ENCODE results near the gene BRSK2. TPM values are rescaled to one million over a fixed set of nuclear protein-coding genes. Genes with fewer than 3 reads are reported as not detected.

BRSK2 gene
- total RNA-seq, 1 experiment from 2014 or later: 23.6 TPM

DNA sequence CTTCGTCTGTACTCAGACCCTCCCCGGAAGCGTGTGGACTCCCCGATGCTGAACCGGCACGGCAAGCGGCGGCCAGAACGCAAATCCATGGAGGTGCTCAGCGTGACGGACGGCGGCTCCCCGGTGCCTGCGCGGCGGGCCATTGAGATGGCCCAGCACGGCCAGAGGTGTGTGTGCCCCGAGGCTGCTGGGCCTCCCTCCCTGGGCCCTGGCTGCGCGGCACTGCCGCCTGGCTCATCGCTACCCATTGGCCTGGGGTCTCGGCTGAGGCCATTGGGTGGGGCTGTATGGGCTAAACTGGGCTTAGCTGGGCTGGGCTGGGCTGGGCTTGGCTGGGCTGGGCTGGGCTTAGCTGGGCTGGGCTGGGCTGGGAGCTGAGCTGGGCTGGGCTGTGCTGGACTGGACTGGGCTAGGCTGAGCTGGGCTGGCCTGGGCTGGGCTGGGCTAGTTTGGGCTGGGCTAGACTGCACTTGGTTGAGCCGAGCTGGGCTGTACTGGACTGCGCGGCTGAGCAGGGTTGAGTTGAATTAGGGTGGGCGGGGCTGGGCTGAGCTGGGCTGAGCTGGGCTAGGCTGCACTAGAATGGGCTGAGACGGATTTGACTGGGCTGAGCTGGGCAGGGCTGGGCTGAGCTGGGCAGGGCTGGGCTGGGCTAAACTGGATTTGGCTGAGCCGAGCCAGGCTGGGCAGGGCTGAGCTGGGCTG, 56.2 kb downstream of the BRSK2 start:
- no peaks in the 10 kb centered on the region for H3K27me3 ChIP-seq (ENCODE audit: control insufficient read depth, insufficient read depth, low read length)
- no peaks in the 10 kb centered on the region for H3K36me3 ChIP-seq (replicated peaks; ENCODE audit: control insufficient read depth, insufficient read depth, low read length)
- H3K4me3 ChIP-seq (ENCODE audit: insufficient read depth, low read depth, low read length): no peak overlapping the region
- peak; percentile 72 for DNase-seq

DNA sequence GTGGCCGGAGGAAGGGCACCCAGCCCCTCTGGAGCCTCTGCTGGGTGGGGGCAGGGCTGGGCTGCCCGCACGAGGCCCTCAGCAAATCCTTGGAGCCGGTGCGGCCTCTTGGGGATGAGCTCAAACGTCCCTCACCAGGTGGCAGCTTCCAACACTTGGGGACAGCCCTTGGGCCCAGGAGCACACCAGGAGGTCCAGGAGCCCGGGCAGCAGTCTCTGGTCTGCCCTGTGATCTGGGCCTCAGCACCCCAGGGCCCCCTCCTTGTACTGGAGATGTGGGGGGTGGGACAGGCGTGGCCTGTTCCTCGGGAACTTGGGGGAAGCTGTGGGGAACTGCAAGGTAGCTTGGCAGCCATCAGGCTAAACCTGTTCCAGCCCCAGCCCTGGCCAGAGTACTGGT, 56.9 kb downstream of the BRSK2 start:
- Histone ChIP-seq H3K4me3 (ENCODE audit: insufficient read depth, low read depth, low read length) (no peak overlapping the region), H3K27me3 (ENCODE audit: control insufficient read depth, insufficient read depth, low read length) (no peaks in the 10 kb centered on the region), H3K36me3 (replicated peaks; ENCODE audit: control insufficient read depth, insufficient read depth, low read length) (no peaks in the 10 kb centered on the region)
- DNase-seq: no peak

DNA sequence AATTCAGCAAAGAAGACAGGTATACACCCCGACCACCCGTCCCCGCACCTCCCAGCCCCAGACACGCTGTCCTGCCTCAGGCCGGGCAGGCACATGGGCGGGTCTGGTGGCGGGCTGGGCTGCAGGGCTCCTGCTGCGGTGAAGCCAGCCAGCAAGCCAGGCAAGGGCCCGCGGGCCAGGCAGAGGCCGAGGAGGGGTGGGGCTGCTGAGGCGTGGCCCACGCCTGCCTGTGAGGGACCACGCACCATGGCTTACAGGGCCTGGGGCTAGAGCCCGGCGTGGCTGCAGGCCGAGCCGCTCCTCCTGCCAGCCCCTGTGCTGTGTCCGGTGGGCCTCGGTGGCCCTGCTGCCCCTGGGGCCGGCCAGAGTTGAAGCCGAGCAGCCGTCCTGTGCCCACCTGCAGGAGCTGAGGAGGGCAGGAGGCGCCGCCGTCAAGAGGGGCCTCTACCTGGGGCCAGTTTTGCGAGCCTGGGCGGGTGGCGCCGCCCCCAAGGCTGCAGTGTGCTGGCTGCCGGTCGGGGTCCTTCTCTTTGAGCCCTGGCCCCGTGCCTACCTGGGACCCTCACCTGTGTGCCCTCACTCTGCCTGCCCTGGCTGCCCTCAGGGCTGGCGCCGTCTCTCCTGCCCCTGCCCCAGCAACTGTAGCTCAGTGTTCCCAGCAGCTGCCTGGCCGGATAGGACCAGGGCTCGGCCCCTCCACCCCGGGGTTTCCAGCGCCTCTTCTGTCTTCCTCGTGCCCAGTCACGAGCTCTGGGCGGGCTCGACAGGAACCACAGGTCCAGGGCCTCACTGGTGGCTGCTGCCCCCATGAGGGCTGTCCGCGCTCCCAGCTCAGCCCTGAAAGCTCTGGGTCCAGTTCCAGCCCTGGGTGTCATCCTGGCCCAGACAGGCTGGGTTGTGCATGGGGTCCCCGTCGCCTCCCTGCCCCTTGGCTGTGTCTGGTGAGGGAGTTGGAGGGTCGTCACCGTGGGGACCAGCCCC, 58.4 kb downstream of the BRSK2 start:
- Histone ChIP-seq H3K27me3 (ENCODE audit: control insufficient read depth, insufficient read depth, low read length) (no peaks in the 10 kb centered on the region), H3K4me3 (ENCODE audit: insufficient read depth, low read depth, low read length) (no peak overlapping the region), H3K36me3 (replicated peaks; ENCODE audit: control insufficient read depth, insufficient read depth, low read length) (peaks cover 2% of the 10 kb centered on the region; the same call in 1 of the 2 replicates)
- DNase-seq: peak; percentile 75

DNA sequence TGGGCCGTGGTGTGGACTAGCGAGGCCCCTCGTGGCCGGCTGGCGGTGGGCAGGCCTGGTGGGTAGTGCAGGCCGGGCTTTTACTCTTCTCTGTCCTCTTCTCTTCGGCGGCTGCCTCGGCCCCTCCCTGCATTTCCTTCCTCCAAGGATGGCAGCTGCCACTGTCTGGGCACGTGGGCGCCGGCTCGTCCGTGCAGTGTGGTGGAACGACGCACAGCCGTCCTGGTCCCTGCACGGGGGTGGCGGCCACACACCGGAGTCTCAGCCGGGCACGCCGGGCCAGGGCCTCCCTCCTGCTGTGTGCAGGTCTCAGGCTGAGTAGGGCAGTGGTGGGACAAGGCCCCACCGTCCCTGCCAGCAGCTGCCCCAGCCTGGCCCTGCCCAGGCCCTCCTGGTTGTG, 59.1 kb downstream of the BRSK2 start:
- H3K36me3 ChIP-seq (replicated peaks; ENCODE audit: control insufficient read depth, insufficient read depth, low read length): peaks cover 2% of the 10 kb centered on the region; the same call in 1 of the 2 replicates
- H3K27me3 ChIP-seq (ENCODE audit: control insufficient read depth, insufficient read depth, low read length): no peaks in the 10 kb centered on the region
- DNase-seq: peak; percentile 71
- H3K4me3 ChIP-seq (ENCODE audit: insufficient read depth, low read depth, low read length): no peak overlapping the region

DNA sequence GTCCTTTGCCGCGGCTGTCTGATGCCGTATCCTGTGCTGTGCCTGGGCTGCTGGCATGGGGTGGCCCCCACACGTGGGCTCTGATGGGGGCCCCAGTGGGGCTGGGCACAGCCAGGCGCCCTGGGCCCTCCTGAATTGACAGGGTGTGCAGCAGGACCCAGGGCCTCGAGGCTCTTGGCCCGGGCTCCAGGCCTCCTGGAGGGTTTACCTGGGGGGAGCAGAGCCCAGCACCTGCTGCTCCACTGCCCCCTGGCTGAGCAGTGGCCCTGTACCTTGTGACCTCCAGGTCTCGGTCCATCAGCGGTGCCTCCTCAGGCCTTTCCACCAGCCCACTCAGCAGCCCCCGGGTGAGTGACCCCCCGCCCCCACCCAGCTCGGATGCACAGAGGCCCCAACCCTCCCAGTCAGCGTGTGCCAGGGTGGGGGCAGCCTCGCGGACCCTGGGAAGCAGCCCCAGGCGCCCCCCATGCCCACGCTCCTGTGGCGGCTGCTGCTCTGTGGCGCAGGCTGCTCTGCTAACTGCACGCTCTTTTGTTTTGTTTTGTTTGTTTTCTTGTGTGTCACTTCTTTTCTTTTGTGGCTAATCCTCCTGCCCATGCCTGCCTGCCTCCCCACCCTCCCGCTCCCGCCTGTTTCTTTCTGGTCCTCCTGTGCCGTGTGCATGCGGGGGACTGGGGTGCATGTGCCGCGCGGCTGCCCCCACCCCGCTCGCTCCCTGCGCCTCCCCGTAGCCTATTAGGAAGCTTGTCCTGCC, 59.9 kb downstream of the BRSK2 start:
- H3K27me3 ChIP-seq (ENCODE audit: control insufficient read depth, insufficient read depth, low read length): no peaks in the 10 kb centered on the region
- peak; percentile 74 for DNase-seq
- no peak overlapping the region for H3K4me3 ChIP-seq (ENCODE audit: insufficient read depth, low read depth, low read length)
- peaks cover 2% of the 10 kb centered on the region; the same call in 1 of the 2 replicates for H3K36me3 ChIP-seq (replicated peaks; ENCODE audit: control insufficient read depth, insufficient read depth, low read length)

DNA sequence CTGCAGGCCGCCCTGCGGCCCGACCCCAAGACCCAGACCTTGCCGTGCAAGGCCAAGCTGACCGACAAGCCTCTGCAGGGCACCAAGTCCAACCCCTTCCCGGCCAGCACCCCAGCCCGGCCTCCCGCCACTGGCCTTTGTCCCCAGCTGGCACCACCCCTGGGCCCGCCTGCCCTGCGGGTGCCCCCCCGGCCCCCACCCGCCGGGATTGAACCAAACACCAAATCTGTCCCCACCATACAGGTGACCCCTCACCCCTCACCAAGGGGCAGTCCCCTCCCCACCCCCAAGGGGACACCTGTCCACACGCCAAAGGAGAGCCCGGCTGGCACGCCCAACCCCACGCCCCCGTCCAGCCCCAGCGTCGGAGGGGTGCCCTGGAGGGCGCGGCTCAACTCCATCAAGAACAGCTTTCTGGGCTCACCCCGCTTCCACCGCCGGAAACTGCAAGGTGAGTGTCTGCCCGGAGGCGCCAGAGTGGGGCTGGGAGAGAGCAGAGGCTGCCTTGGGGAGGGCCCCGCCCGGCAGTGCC, 60.7 kb downstream of the BRSK2 start:
- Histone ChIP-seq H3K27me3 (ENCODE audit: control insufficient read depth, insufficient read depth, low read length) (no peaks in the 10 kb centered on the region), H3K4me3 (ENCODE audit: insufficient read depth, low read depth, low read length) (no peak overlapping the region), H3K36me3 (replicated peaks; ENCODE audit: control insufficient read depth, insufficient read depth, low read length) (peaks cover 2% of the 10 kb centered on the region; the same call in 1 of the 2 replicates)
- no peak for DNase-seq

DNA sequence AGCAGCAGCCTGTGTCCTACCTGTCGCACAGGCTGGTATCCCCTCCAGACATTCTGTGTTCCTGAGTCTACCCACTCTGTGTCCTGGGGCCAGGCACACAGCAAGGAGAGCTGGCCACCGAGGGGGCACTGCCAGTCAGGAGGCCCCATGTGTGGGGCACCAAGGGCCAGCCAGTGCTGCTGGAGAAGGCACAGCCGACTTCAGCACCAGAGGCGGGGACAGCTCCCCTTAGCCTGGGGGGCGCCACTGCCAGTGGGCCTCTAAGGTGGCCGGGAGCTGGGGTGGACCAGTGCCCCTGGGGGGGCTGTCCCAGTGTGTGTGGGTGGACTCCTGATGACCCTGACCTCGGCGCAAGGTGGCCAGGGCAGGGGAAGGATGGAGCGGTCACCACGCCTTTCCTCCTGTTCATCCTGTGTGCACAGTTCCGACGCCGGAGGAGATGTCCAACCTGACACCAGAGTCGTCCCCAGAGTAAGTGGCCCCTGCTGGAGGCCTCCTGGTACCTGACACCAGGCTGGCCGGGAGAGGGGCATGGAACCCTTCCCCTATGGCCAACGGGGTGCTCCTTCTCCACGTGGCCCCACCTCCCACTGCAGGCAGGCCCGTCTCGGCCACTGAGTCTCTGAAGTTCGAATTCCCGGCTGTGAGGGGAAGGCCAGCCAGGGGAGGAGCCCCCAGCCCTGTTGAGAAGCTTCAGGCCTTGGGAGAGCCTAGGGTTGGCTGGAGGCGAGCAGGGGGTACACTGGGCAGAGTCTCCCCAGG, 61.4 kb downstream of the BRSK2 start:
- H3K36me3 ChIP-seq (replicated peaks; ENCODE audit: control insufficient read depth, insufficient read depth, low read length): peaks cover 2% of the 10 kb centered on the region; the same call in 1 of the 2 replicates
- peak; percentile 89 for DNase-seq
- H3K4me3 ChIP-seq (ENCODE audit: insufficient read depth, low read depth, low read length): no peak overlapping the region
- no peaks in the 10 kb centered on the region for H3K27me3 ChIP-seq (ENCODE audit: control insufficient read depth, insufficient read depth, low read length)

DNA sequence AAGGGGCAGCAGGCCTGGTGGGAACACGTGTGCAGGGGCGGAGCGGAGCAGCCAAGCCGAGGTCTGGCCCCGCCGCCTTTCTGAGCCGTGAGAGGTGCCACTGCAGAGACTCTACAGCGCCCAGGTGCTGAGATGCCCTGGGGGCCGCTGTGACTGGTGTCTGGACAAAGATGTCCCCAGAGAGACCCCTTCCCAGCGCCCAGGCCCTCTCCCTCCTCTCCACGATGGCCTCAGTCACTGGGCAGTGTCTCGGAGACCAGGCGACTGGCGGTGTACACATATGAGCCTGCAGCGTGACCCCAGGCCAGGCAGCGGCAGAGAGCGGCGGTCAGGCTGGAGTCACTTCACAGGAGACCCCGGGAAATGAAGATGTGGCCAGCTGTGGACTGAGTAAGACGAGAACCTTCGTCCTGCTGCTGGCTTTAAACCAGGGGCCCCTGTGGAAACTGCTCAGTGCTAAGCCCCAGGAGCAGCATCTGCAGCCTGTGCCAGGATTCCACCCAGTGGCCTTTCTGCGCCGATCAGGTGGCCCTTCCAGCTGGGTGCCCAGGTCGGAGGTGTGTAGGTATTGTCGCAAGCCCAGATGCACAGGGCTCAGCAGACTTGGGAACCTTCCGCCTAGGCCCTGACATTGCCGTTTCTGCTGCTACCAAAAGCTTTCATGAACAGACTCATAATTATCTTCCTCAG, 62.2 kb downstream of the BRSK2 start:
- H3K36me3 ChIP-seq (replicated peaks; ENCODE audit: control insufficient read depth, insufficient read depth, low read length): peaks cover 2% of the 10 kb centered on the region; the same call in 1 of the 2 replicates
- DNase-seq: no peak
- H3K27me3 ChIP-seq (ENCODE audit: control insufficient read depth, insufficient read depth, low read length): no peaks in the 10 kb centered on the region

DNA sequence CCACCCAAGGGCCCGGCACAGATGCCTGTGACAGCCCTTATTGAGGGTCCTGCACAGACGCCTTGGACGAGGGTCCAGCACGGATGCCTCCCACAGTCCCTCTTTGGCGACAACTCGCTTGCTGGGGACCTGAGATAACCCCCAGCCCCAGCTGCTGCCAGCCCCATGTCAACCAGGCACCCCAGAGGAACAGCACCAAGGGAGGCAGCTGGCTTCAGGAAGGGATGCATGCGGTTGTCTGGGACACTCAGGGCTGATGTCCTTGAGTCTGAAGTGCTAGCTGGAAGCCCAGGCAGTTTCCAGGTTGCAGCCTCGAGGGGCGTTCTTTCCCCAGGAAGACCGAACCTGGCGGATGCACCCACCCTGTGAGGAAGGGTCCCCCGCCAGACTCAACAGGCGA, 63.0 kb downstream of the BRSK2 start:
- H3K27me3 ChIP-seq (ENCODE audit: control insufficient read depth, insufficient read depth, low read length): no peaks in the 10 kb centered on the region

More for the DNA sequence above, 62.2 kb downstream of the BRSK2 start:
- H3K4me3 ChIP-seq (ENCODE audit: insufficient read depth, low read depth, low read length): no peak overlapping the region

DNA sequence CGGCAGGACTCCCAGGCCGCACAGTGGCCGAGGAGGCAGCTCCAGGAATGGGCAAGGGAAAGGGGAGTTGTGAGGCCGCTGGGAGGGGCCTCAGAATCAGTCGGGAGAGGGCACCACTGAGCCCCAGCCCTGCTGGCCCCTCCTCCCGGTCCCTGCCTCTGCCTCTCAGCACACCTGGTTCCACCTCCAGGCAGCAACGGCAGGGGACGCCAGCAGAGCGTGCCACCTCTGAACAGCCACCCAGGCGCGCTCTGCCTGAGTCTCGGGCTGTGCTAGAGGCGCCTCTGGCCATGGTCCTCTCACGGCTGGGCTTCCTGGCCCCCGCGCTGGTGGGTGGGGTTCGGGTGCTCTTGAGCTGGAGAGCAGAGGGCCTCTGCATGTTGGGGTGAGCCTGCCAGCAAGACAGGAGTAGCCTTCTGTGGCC, 63.9 kb downstream of the BRSK2 start:
- DNase-seq: peak; percentile 96

More for the DNA sequence above, 63.0 kb downstream of the BRSK2 start:
- Histone ChIP-seq H3K36me3 (replicated peaks; ENCODE audit: control insufficient read depth, insufficient read depth, low read length) (peaks cover 2% of the 10 kb centered on the region; the same call in 1 of the 2 replicates), H3K4me3 (ENCODE audit: insufficient read depth, low read depth, low read length) (no peak overlapping the region)
- DNase-seq: no peak

DNA sequence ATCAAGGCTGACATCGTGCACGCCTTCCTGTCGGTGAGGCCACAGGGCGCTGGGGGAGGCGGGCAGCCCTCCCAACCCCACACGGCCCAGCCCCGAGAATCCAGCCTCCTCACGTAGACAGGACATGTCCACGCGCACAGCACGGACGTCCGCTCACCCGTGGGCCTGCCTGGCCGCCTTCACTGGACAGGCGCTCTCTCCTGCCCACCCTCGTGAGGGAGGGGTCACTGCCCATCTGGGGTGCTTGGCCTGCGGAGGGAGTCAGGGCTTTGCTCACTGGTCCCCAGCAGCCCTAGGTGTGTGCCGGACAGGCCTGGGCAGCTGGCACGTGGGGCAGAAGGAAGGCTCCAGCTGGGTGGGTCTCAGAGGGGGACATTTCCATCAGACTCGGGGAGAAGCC, 64.8 kb downstream of the BRSK2 start:
- Histone ChIP-seq H3K4me3 (ENCODE audit: insufficient read depth, low read depth, low read length) (no peak overlapping the region), H3K27me3 (ENCODE audit: control insufficient read depth, insufficient read depth, low read length) (no peaks in the 10 kb centered on the region), H3K36me3 (replicated peaks; ENCODE audit: control insufficient read depth, insufficient read depth, low read length) (peaks cover 2% of the 10 kb centered on the region; the same call in 1 of the 2 replicates)
- DNase-seq: no peak

More for the DNA sequence above, 63.9 kb downstream of the BRSK2 start:
- H3K4me3 ChIP-seq (ENCODE audit: insufficient read depth, low read depth, low read length): no peak overlapping the region
- H3K36me3 ChIP-seq (replicated peaks; ENCODE audit: control insufficient read depth, insufficient read depth, low read length): peaks cover 2% of the 10 kb centered on the region; the same call in 1 of the 2 replicates
- H3K27me3 ChIP-seq (ENCODE audit: control insufficient read depth, insufficient read depth, low read length): no peaks in the 10 kb centered on the region

DNA sequence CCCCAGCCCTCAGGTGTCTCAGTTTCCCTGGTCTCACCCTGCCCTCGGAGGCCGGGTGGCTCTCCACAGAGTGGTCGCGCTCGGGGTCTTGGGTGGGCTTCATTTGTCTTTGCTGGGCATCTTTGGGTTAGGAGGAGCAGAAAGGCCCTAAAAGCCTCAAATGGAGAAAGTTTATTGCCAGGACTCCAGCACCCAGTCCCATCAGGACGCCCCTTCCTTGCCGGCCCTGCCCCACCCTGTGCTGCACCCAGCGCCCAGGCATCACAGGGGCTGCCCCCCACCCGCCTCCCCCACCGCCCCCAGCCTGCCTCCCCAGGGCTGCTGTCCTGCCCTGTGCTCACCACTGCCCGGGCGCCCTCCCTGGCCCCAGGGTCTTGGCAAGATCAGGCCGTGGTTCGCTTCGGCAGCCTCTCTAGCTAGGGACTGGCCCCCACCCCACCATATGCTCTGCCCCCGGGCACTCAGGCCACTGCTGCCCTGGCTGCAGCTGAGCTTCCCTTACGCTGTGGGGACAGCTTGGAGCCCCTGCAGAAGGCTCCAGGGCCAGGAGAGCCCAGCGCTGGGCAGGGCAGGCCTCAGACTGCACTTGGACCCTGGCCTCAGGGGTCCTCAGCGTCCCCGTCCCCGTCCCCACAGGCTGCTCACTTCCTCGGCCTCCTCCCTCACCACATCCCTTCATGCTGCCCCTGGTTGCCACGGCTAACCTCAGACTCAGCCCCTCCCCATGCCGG, 65.5 kb downstream of the BRSK2 start:
- Histone ChIP-seq H3K36me3 (replicated peaks; ENCODE audit: control insufficient read depth, insufficient read depth, low read length) (peaks cover 2% of the 10 kb centered on the region; the same call in 1 of the 2 replicates), H3K27me3 (ENCODE audit: control insufficient read depth, insufficient read depth, low read length) (no peaks in the 10 kb centered on the region), H3K4me3 (ENCODE audit: insufficient read depth, low read depth, low read length) (no peak overlapping the region)
- DNase-seq: no peak
